ENCODE results near the gene VIPAS39. TPM values are rescaled to one million over a fixed set of nuclear protein-coding genes. Genes with fewer than 3 reads are reported as not detected.

VIPAS39 gene
- total RNA-seq, 1 donor: 34.0 TPM

DNA sequence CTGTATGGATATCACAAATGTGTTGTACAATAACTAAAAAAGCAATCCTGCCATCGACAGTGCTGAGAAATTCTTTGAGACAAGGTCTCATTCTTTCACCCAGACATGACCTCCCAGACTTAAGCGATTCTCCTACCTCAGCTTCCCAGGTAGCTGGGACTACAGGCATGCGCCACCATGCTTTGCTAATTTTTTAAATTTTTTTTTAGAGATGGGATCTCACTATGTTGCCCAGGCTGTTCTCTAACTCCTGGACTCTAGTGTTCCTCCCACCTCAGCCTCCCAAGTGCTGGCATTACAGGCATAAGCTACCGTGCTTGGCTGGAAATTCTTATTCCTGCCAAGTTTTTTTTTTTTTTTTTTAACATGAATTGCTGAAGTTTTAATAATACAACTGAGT lies 17.5 kb downstream of the VIPAS39 start:
- Histone ChIP-seq H3K4me1 (ENCODE audit: insufficient read depth, low read length) (no peaks in the 10 kb centered on the region), H3K27me3 (ENCODE audit: insufficient read depth, low read length) (no peaks in the 10 kb centered on the region), H3K9me3 (ENCODE audit: low read depth, low read length) (no peaks in the 10 kb centered on the region), H3K79me2 (ENCODE audit: insufficient read depth, low read length) (no peaks in the 10 kb centered on the region), H3K4me2 (ENCODE audit: insufficient read depth, low read length) (no peak overlapping the region), H4K20me1 (ENCODE audit: insufficient read depth, low read length) (no peaks in the 10 kb centered on the region), H3K36me3 (ENCODE audit: insufficient read depth, low read length) (peaks cover 59% of the 10 kb centered on the region), H3K27ac (ENCODE audit: low read depth, low read length) (no peak overlapping the region), H3K4me3 (ENCODE audit: insufficient read depth, low read length) (no peak overlapping the region), H2AFZ (ENCODE audit: low read length) (no peak overlapping the region)
- TF ChIP-seq, protein P1, sequence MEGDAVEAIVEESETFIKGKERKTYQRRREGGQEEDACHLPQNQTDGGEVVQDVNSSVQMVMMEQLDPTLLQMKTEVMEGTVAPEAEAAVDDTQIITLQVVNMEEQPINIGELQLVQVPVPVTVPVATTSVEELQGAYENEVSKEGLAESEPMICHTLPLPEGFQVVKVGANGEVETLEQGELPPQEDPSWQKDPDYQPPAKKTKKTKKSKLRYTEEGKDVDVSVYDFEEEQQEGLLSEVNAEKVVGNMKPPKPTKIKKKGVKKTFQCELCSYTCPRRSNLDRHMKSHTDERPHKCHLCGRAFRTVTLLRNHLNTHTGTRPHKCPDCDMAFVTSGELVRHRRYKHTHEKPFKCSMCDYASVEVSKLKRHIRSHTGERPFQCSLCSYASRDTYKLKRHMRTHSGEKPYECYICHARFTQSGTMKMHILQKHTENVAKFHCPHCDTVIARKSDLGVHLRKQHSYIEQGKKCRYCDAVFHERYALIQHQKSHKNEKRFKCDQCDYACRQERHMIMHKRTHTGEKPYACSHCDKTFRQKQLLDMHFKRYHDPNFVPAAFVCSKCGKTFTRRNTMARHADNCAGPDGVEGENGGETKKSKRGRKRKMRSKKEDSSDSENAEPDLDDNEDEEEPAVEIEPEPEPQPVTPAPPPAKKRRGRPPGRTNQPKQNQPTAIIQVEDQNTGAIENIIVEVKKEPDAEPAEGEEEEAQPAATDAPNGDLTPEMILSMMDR (IDR thresholded peaks at IDR 0.05; ENCODE audit: extremely low read depth, low read depth, low read length): no peak
- no peak for DNase-seq (ENCODE audit: insufficient read length, low spot score, missing footprints)

DNA sequence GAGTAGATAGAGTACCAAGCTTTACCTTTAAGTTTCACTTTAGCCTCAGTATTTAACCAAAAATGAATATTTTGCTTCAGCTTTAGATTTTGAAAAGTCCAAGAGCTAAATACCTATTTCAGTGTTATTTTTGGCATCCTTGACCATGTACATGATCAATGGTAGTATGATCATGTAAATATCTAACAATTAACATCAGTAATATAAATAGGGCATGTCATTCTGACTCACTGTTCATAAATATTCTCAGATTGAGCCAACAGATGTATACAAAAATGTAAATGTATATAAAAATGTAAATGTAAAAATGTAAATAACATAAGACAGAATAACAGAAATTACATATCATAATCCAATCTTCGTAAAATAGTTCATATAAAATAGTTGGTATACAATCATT lies 18.8 kb downstream of the VIPAS39 start:
- no peak overlapping the region for H3K27ac ChIP-seq (ENCODE audit: low read depth, low read length)
- H3K4me1 ChIP-seq (ENCODE audit: insufficient read depth, low read length): no peaks in the 10 kb centered on the region
- H3K9me3 ChIP-seq (ENCODE audit: low read depth, low read length): no peaks in the 10 kb centered on the region
- H3K4me2 ChIP-seq (ENCODE audit: insufficient read depth, low read length): no peak overlapping the region
- H3K4me3 ChIP-seq (ENCODE audit: insufficient read depth, low read length): no peak overlapping the region
- DNase-seq (ENCODE audit: insufficient read length, low spot score, missing footprints): no peak
- TF ChIP-seq, protein P1 (IDR thresholded peaks at IDR 0.05; ENCODE audit: extremely low read depth, low read depth, low read length): no peak
- no peak overlapping the region for H2AFZ ChIP-seq (ENCODE audit: low read length)
- H3K27me3 ChIP-seq (ENCODE audit: insufficient read depth, low read length): no peaks in the 10 kb centered on the region
- H3K36me3 ChIP-seq (ENCODE audit: insufficient read depth, low read length): peaks cover 68% of the 10 kb centered on the region
- no peaks in the 10 kb centered on the region for H4K20me1 ChIP-seq (ENCODE audit: insufficient read depth, low read length)
- H3K79me2 ChIP-seq (ENCODE audit: insufficient read depth, low read length): no peaks in the 10 kb centered on the region

DNA sequence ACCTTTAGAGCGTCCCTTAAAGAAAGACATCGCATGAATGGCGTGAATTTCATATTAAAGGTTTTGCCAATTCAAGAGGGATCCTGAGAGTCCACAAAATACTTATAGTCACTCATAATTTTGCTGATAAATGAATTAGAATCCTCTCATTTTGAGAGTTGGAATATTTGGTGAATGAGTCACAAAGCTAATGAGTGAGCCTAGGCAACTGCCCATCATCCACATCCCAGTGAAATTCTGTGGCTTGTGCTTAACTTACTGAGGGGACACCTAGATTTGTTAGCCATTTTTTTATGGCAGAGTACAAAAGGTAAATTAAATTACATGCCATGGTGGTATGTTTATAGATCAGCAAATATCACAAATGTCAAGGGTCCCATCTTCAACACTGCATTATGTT lies 21.4 kb downstream of the VIPAS39 start:
- H3K9me3 ChIP-seq (ENCODE audit: low read depth, low read length): no peaks in the 10 kb centered on the region
- no peak overlapping the region for H3K27ac ChIP-seq (ENCODE audit: low read depth, low read length)
- TF ChIP-seq, protein P1 (IDR thresholded peaks at IDR 0.05; ENCODE audit: extremely low read depth, low read depth, low read length): no peak
- H3K4me3 ChIP-seq (ENCODE audit: insufficient read depth, low read length): no peak overlapping the region
- no peak for DNase-seq (ENCODE audit: insufficient read length, low spot score, missing footprints)
- no peaks in the 10 kb centered on the region for H3K27me3 ChIP-seq (ENCODE audit: insufficient read depth, low read length)
- peaks cover 63% of the 10 kb centered on the region for H3K36me3 ChIP-seq (ENCODE audit: insufficient read depth, low read length)
- H3K79me2 ChIP-seq (ENCODE audit: insufficient read depth, low read length): no peaks in the 10 kb centered on the region
- no peak overlapping the region for H3K4me2 ChIP-seq (ENCODE audit: insufficient read depth, low read length)
- H4K20me1 ChIP-seq (ENCODE audit: insufficient read depth, low read length): no peaks in the 10 kb centered on the region
- H2AFZ ChIP-seq (ENCODE audit: low read length): no peak overlapping the region
- H3K4me1 ChIP-seq (ENCODE audit: insufficient read depth, low read length): no peaks in the 10 kb centered on the region

- Histone ChIP-seq H3K4me3 (ENCODE audit: insufficient read depth, low read length) (no peak overlapping the region), H3K27ac (ENCODE audit: low read depth, low read length) (no peak overlapping the region), H4K20me1 (ENCODE audit: insufficient read depth, low read length) (no peaks in the 10 kb centered on the region), H2AFZ (ENCODE audit: low read length) (no peak overlapping the region), H3K4me1 (ENCODE audit: insufficient read depth, low read length) (no peaks in the 10 kb centered on the region), H3K79me2 (ENCODE audit: insufficient read depth, low read length) (no peaks in the 10 kb centered on the region), H3K36me3 (ENCODE audit: insufficient read depth, low read length) (peaks cover 74% of the 10 kb centered on the region), H3K9me3 (ENCODE audit: low read depth, low read length) (no peaks in the 10 kb centered on the region), H3K4me2 (ENCODE audit: insufficient read depth, low read length) (no peak overlapping the region), H3K27me3 (ENCODE audit: insufficient read depth, low read length) (no peaks in the 10 kb centered on the region)
- TF ChIP-seq, protein P1 (IDR thresholded peaks at IDR 0.05; ENCODE audit: extremely low read depth, low read depth, low read length): no peak
- DNase-seq (ENCODE audit: insufficient read length, low spot score, missing footprints): no peak
These were observed 31.0 kb downstream of the VIPAS39 start for GRCh38 chr14:77426396-77426795.

Data from osteoblast (primary cell).